ENCODE measurements around the gene TAP1.
"Not testable (repeated sequence)": the region's sequence is repeated elsewhere in the genome, so short reads cannot be mapped to it uniquely, and the experiment has no call there.

The TAP1 gene

DNA sequence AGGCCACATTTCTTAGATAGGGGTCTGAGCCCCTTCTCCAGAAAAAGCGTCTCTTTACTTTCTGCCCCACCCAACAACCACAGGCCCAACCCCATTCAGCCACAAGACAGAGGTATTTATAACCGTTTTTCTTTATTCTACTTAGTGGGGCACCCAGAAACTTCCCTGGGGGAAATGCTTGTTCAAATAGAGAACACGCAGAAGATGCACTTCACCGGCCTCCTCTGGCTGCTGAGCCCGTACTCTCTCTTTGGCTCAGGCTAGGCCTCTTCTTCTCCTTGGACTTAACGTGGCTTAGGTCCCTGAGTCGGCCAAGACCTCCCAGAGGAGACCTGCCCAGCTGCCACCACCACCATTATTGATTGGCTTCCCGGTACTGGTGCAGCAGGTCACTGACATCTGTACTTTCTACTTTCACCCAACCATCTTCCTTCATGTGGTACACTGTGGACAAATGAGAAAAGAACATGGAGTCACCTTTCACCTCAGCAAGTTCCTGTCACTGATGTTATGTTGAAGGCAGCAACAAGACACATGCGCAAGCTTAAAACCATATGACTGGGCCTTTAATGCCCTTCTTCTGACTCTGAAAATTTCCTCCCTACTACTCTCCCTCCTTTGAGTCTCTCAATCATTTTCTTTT is 12.8 kb downstream of the TAP1 start:
- DNase-seq (ENCODE audit: low read depth): no peak

DNA sequence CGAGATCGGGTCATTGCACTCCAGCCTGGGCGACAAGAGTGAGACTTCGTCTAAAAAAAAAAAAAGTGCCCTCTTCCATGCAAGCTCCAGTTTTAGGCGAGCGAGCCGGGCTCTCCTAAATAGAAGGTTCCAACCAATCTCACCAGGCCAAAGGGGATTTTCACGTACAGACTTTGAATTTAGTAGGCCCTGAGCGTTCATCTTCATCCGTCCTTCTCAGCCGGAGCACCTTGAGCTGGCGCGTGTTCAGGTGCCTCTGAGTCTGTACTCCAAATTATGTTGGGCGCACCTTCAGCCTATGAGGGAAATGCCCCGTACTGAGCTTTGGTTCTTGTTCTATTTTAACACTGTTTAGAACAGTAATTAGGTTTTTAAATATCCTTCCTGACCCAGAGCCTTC is 14.1 kb downstream of the TAP1 start:
- DNase-seq (ENCODE audit: low read depth): no peak

DNA sequence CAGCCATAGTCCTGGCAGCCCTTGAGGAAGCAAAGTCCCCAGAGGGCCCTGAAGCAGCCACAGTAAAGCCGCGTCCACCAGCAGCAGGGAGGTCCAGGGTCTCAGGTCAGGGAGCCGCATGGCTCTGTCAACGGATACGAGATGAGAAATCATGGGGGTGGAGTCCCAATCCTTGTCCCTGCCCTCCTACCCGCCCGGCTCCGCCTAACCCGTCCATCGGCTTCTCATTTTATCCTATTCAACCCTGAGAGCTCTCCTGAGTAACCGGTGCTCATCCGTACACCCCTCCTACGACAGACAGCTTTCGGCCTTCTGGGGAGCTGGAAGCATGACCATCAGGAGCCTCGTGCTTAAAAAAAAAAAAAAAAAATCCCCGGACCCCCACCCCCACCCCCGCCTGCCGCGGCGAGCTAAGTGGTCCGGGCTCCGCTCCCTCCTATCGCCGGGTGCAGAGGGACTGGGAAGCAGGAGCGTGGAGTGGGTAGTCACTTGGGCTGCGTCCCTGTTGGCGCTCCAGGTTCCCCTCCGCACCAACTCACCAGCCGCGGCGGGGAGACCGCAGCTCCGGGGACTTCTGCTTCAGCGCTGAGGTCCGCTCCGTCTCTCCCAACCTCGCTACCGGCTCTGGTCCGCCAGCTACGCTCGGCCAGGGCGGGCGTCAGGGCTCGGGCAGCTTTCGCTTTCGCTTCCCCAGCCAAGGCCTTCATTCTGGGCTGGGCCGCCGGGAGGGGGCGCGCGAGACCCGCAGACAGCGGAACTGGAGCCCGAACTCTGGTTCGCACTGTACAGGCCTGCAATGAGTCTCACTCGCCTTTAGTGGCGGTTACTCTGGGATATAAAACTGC is 15.2 kb downstream of the TAP1 start, which contains the start of gene TAP2:
Gene TAP2 (minus strand): TSS at position 626 of the 845 bp plus-strand sequence. CDS start 506 bp downstream, at position 120.
- peak; percentile 68 for DNase-seq (ENCODE audit: low read depth)

DNA sequence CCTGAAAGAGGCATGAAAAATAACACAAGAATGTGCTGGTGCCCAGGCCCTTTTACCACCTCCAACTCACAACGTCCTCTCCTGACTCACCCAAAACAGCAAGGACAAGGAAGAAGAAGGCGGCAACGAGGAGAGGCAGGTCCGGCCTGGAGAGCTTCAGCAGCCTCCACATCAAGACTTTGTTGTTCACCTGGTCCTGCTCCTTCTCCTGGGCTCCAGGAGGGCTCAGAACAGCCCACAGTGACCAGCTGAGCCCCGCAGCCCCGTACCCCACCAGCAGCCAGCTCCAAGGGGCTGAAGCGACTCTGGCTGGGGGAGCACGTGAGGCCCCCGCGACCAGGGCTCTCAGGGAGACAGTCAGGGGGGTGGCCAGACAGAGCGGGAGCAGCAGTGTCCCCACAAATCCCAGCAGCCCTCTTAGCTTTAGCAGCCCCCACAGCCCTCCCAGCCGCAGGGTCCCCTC is 15.8 kb downstream of the TAP1 start:
- no peak for DNase-seq (ENCODE audit: low read depth)

DNA sequence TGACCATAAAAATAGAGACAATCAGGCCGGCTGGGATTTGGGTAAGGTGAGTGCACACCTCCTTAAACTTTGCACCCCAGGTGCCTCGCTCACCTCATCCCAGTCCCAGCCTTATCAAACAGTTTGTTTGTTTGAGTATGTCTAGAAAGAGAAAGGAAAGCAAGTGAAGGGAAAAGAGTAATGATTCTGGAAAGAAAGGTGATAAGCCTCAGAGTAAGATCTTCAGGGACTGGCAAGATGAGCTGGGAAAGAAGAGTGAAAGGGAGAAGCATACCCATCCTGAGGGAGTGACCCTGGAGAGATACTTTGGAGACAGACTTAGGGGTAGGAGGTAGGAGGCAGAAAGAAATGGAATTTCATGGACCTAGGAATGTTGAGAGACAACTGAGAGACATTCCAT is 16.6 kb downstream of the TAP1 start:
- no peak for DNase-seq (ENCODE audit: low read depth)

DNA sequence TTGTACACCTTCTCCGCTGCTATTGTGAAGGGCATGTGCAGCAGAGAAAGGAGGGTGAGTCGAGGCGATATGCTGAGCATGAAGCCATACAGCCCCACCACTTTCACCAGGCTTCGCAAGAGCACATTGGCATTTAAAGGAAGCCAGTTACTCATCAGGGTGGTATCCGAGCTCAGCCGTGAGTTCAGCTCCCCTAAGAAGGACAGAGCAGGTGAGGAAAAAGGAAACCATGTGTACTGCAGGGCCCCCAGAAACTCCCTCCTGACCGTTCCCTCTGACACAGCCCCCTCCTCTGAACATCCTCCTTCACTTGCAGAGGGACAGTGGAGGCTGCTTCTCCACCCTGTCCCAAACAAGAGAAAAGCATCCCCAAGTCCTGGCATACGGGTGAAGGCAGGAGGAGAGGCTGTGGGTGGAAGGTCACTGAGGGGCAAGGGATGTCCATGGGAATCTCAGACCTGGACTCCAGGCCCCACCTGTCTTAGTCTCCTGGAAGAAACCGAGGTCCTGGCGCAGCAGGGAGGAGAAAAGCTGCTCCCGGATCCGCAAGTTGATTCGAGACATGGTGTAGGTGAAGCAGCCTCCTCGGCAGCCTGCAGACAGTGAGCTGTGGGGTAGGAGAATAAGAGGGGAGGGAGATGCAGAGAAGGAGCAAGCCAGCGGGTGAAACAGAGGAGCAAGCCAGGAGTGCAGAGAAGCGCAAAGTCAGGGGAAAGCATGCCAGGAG is 18.2 kb downstream of the TAP1 start:
- no peak for DNase-seq (ENCODE audit: low read depth)

DNA sequence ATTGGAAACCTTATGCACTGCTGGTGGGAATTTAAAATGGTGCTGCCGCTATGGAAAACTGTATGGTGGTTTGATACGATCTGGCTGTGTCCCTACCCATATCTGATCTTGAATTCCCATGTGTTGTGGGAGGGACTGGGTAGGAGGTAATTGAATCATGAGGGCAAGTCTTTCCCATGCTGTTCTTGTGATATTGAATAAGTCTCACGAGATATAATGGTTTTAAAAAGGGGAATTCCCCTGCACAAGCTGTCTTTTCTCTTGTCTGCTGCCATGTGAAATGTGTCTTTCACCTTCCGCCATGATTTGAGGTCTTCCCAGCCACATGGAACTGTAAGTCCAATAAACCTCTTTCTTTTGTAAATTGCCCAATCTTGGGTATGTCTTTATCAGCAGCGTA is 19.8 kb downstream of the TAP1 start:
- DNase-seq (ENCODE audit: low read depth): no peak

DNA sequence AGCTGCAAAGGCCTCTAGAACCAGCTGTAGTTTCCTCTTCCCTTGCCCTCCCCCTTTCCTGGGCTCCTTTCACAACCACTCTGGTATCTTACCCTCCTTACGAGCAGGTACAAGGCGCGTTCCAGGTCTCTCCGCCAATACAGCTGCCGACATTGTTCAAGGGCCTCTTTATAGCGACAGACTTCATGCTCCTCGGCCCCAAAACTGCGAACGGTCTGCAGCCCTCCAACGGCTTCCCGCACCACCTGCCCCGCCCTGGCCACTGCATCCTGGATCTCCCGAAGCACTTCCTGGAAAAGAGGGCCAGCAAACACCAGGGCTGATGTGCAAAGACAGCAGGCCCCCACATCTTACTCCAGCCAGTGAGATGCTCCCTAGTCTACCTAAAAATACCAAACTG is 21.0 kb downstream of the TAP1 start:
- no peak for DNase-seq (ENCODE audit: low read depth)

DNA sequence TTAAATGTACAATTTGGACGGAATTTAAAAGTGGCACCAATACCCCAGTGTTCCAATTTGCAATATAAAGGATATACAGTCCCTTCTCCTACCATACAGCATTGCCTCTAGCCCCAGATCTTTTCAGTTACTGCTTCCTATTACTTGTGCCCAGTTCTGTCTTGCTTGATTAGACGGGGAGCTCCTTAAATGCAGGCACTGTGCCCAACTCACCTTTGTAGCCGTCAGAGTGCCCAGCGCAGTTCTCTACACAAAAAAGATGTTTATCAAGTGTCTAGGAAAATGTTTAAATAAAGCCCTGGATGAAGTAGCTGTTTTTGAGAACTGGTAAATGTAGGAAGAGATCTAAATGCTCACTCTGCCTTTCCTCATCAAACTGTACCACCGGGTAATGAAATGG is 22.6 kb downstream of the TAP1 start:
- no peak for DNase-seq (ENCODE audit: low read depth)

DNA sequence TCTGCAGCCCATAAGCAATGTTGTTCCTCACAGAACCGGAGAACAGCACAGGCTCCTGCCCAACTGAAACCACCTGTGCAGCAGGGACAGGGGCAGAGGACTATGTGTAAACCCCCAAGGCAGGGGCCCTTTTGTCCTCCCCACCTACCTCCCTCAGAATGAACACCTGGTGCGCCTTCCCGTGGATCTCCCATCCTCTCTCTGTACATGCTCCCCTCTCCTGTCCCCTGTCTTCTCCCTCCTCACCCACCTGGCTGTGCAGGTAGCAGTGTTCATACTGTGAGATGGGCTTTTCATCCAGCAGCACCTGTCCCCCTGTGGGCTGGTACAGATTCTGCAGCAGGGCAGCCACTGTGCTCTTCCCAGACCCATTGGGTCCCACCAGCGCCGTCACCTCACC is 23.5 kb downstream of the TAP1 start:
- no peak for DNase-seq (ENCODE audit: low read depth)

DNA sequence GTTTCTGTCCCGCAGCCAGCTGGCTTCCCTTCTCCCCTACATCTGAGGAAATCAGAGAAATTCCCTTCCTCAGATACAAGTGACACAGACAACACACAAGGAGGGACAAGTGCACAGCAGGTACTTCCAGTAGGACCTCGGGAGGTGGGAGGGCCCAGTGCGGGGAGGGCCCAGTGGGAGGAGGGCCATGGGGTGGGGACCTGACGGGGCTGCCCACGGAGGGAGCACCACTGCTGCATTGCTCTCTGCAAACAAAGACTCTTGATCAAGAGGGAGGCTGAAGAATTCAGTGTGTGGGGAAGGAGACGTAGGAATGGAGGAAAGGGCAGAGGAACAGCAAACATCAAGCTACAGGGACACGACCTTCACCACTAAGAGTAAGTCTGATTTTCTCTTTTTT is 24.0 kb downstream of the TAP1 start:
- no peak for DNase-seq (ENCODE audit: low read depth)

DNA sequence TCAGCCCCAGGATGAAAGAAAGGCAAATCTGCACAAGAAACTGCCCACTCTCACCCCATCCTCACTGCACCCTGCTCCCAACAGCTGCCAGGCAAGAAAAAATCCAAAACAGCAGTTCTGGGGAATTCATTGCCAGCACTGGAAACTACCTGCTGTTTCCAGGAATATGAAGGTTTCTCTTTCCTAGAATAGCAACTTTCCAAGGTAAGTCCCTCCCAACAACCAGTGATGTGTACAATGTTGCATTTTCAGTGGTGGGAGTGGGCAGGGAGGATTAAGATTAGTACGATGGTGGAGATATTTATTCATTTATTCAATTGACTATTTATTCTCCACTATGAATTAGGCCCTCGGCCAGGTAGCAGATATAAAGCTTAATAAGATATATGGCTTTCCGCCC is 26.5 kb downstream of the TAP1 start:
- DNase-seq (ENCODE audit: low read depth): no peak

DNA sequence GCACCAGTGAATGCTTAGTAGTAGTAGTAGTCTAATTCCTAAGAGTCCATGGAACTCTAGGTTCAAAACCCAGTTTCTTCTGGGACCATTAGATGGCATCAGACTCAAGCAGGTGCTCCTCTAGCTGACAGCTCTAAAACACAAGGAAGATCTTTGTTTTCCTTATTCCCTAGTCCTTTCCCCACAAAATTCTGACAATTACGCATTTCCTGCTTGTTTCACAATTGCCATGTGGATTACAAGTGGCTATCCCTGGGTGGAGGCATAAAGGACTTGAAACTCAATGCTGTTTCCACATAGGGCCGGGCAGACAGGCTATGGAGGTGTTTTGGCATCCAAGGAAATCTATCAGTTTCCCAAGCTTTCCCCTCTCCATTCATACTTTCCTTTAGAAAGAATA is 27.5 kb downstream of the TAP1 start:
- no peak for DNase-seq (ENCODE audit: low read depth)

DNA sequence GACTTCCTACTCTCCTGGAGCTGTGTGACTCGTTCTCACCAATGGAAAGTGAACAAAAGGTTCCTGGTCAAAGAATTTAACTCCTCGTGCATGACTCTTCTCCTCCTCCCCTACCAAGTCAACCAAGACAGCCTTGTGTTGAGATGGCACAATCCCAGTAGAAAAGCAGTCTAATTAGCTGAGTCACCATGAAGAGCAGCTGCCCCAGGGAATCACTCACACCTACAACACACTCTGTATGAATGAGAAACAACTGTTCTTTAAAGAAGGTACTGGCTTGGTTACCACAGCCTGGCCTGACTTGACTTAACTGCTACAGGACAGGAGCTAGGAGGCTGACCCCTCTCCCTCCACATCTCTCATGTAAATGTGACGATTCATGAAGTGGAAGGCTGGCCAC is 33.8 kb downstream of the TAP1 start:
- peak; percentile 30 for DNase-seq (ENCODE audit: low read depth)

DNA sequence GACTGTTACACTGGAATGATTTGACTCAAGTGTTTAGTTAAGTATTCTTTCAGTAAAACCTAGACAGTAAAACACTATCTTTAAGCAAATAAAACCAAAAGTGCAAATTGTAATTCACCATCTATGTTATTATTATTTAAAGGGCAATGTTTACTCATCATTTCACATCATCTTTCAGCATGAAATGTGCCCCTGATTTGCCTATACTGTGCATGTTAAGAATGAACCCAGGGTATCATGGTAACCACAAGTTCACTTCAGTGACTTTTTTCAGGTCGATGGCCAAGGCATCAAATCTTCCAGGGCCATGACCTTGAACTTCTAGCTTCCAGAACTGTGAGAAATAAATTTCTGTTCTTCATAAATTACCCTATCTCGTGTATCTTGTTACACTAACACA is 34.6 kb downstream of the TAP1 start:
- no peak for DNase-seq (ENCODE audit: low read depth)

DNA sequence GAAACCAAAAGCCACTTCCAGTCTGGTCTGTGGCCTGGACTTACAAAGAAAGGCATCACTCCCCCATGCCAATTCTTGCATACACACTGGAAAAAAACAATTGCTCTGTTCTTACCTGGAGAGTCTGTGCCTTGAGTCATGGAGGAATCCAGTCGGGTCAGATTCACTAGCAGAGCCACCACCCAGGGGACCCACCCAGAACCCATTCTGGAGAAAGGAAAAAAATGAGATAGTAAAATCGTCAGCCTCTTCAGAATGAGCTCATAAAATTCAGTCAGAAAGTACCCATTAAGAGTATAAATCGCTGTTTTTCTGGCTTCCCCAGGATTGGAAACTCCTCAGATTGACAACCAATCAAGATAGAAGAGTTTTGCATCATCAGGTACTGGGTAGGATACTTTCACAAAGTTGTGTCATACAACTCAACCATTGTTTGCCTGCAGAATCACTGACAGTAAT is 36.7 kb downstream of the TAP1 start, which contains the start of gene HLA-DOB:
Gene HLA-DOB (minus strand): TSS at position 257 of the 459 bp plus-strand sequence. CDS start 51 bp downstream, at position 206.
- DNase-seq (ENCODE audit: low read depth): no peak

DNA sequence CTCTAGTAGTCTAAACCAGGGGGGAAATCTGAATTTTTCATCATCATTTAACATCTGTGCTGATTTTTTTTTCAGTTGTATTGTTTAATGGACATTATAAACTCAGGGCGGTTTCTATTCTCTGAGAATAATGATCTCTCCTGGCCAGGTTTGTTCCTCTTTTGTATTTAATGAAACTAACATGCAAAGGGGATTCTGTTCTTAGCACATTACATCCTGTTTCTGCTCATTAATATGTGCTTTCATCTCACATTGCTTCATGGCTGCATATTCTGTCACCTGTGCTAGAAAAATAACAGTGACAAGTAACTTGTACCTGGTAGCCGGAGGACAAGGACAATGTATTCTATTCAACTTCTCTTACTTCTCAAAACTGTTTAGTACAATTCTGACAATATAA is 37.5 kb downstream of the TAP1 start:
- no peak for DNase-seq (ENCODE audit: low read depth)

DNA sequence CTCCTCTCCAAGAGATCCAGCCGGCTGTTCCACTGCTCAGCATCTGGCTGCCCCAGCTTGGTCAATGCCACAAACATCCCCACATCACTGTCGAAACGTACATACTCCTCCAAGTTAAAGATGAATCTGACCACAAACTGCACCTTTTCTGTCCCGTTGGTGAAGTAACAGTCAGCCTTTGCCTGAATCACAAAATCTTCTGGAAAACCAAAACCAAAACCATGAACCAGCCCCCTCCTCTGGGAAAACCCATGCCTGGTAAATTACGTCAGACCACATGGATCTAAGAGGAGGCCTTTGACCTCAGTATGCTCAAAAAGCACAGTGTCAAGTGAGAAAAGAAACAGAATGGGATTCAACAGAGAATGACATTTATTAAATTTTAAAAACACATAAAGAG is 38.4 kb downstream of the TAP1 start:
- no peak for DNase-seq (ENCODE audit: low read depth)

DNA sequence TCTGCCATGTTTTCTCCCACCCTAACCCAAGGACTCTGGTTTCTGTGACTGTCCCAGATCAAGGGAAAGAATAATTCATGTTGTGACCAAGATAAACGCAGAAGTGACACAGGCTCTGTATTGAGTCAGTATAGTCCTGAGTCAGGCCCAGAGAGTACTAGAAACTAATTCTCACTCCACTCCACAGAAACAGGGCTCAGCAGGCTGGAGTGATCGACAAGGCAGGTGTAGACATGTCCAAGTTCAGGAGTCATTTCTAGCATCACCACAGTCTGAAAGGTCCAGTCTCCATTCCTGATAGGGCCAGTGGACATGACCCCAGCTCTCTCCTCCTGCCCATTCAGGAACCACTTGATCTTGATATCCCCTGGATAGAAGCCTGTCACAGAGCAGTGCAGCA is 39.4 kb downstream of the TAP1 start:
- DNase-seq (ENCODE audit: low read depth): no peak

DNA sequence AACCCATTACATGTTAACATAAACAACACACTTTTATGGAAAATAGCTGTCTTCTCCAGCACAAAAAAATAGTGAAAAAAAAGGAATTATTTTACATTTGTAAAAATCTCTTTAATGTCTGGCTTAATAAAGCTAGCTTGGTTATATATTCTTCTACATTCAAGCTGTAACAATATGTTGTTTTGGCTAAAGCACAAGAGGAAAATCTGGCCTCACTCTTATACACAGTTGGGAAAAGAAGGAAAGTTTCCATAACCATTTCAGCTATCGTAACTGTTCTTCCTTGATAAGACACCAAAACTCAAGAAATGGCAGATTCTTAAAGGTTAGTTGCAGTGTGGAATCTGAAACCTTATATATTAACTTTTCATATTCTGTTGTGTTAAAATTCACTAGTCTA is 44.3 kb downstream of the TAP1 start:
- no peak for DNase-seq (ENCODE audit: low read depth)

DNA sequence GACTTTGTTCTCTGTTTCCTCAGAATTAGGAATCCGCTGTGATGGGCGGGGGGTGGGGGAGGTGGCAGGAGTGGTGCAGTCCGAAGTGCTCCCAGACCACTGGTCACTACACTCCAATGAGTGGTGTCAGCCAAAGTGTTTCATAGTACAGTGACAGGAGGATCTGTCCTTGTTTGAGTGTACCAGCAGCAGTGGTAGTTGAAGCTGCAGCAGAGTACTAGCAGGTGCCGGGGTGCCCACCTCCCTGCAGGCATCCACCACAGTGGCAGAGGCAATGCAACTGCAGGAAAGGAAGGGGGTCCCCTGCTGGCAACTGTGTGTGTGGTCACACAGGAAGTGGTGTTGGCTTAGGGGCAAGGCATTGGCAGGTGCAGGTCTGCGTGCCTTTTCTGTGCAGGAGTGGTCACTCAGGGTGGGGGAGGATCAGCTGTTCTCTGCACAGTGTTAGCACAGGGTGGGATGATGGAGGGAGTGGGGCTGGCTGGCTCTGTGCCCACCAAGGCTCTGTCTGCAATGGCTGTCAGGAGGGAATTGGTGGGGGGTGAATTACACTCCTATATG is 46.4 kb downstream of the TAP1 start:
- DNase-seq (ENCODE audit: low read depth): no peak

DNA sequence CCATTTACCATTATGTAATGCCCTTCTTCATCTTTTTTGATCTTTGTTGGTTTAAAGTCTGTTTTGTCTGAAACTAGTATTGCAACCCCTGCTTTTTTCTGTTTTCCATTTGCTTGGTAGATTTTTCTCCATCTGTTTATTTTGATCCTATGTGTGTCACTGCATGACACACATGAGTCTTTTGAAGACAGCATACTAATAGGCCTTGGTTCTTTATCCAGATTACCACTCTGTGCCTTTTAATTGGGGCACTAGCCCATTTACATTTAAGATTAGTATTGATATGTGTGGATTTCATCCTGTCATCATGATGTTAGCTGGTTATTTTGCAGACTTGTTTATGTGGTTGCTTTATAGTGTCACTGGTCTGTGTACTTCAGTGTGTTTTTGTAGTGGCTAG is 48.1 kb downstream of the TAP1 start:
- DNase-seq (ENCODE audit: low read depth): not testable (repeated sequence)

Measured in non-pigmented ciliary epithelial cell (primary cell).